ENCODE data around the gene IL23A. TPM values are rescaled to one million over a fixed set of nuclear protein-coding genes. Genes with fewer than 3 reads are reported as not detected.

The IL23A gene
- total RNA-seq, 1 donor from 2014 or later = not detected

DNA sequence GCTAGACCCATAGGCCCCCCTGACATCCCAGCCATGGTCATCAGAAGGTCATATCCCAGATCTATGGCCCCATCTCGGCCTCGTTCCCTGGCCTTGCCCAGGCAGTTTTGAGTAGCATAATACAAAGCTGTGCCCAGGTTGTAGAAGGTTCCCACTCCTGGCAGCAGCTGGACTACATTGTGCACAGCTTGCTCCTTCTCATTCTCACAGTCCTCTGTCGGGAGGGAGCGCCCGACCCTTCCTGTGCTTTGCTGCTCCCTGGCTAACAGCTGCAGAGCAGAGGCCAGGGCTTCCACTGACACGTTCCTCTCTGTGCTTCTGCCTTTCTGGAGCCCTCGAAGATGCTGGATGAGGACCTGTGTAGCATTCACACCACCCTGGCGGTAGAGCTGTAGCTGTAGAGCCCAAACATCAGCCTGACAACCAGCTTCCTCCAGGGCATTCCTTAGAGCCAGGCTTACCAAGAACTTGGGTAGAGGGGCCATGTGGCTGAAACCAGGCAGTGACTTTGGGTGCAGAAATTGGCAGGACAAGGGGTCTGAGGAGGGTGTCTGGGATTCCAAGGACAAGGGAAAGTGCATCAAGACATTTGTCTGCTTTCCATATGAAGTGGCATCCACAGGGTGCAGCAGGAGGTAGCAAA is 22.9 kb downstream of the IL23A start:
- H3K4me3 ChIP-seq = no peak overlapping the region
- no peak for DNase-seq
- no peaks in the 10 kb centered on the region for H3K36me3 ChIP-seq
- no peaks in the 10 kb centered on the region for H3K27me3 ChIP-seq (ENCODE audit: low read depth)
- TF ChIP-seq, protein P1, sequence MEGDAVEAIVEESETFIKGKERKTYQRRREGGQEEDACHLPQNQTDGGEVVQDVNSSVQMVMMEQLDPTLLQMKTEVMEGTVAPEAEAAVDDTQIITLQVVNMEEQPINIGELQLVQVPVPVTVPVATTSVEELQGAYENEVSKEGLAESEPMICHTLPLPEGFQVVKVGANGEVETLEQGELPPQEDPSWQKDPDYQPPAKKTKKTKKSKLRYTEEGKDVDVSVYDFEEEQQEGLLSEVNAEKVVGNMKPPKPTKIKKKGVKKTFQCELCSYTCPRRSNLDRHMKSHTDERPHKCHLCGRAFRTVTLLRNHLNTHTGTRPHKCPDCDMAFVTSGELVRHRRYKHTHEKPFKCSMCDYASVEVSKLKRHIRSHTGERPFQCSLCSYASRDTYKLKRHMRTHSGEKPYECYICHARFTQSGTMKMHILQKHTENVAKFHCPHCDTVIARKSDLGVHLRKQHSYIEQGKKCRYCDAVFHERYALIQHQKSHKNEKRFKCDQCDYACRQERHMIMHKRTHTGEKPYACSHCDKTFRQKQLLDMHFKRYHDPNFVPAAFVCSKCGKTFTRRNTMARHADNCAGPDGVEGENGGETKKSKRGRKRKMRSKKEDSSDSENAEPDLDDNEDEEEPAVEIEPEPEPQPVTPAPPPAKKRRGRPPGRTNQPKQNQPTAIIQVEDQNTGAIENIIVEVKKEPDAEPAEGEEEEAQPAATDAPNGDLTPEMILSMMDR (IDR thresholded peaks at IDR 0.05; ENCODE audit: borderline replicate concordance) = no peak
- H3K27ac ChIP-seq (replicated peaks) = no peak overlapping the region
- H3K9me3 ChIP-seq (replicated peaks) = no peaks in the 10 kb centered on the region
- intact Hi-C loops (cut with micrococcal nuclease) = loop anchor here (10.0 kb wide), 1 partner anchor 83 kb away; the partner anchor contains the start of gene TIMELESS
- peaks cover 37% of the 10 kb centered on the region for H3K4me1 ChIP-seq

- no peaks in the 10 kb centered on the region for H3K27me3 ChIP-seq (ENCODE audit: low read depth)
- no peaks in the 10 kb centered on the region for H3K36me3 ChIP-seq
- TF ChIP-seq, protein P1 (IDR thresholded peaks at IDR 0.05; ENCODE audit: borderline replicate concordance) = no peak
- no peak for DNase-seq
- no peaks in the 10 kb centered on the region for H3K9me3 ChIP-seq (replicated peaks)
- intact Hi-C loops (cut with micrococcal nuclease) = loop anchor here (10.0 kb wide), 1 partner anchor 82 kb away; the partner anchor contains the start of gene TIMELESS
- peaks cover 33% of the 10 kb centered on the region for H3K4me1 ChIP-seq
- H3K27ac ChIP-seq (replicated peaks) = no peak within 1 kb of the TSS
- no peak within 1 kb of the TSS for H3K4me3 ChIP-seq
These were observed 23.7 kb downstream of the IL23A start, which contains the start of gene APOF for GRCh38 chr12:56362130-56363059. TSS of gene APOF (minus strand) at chr12:56362857. CDS start at chr12:56362745, 112 bp downstream.

DNA sequence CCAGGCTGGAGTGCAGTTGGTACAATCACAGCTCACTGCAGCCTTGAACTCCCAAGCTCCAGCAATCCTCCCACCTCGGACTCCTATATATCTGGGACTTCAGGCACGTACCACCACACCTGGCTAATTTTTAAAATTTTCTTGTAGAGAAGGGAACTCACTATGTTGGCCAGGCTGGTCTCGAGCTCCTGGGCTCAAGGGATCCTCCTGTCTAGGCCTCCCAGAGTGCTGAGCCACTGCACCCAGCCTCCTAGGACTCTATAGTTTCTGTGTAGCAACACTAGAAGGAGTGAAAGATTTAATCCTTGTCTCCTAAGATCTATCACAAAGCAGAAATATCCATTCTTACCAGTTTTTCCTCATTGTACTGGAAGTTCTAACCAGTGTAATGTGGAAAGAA is 28.3 kb downstream of the IL23A start:
- Histone ChIP-seq H3K9me3 (replicated peaks) (no peaks in the 10 kb centered on the region), H3K27me3 (ENCODE audit: low read depth) (no peaks in the 10 kb centered on the region), H3K4me3 (no peak overlapping the region), H3K4me1 (no peaks in the 10 kb centered on the region), H3K36me3 (no peaks in the 10 kb centered on the region), H3K27ac (replicated peaks) (no peak overlapping the region)
- intact Hi-C loops (cut with micrococcal nuclease) = loop anchor here (10.0 kb wide), 1 partner anchor 78 kb away; the partner anchor contains the start of gene TIMELESS
- TF ChIP-seq, protein P1 (IDR thresholded peaks at IDR 0.05; ENCODE audit: borderline replicate concordance) = no peak
- no peak for DNase-seq

DNA sequence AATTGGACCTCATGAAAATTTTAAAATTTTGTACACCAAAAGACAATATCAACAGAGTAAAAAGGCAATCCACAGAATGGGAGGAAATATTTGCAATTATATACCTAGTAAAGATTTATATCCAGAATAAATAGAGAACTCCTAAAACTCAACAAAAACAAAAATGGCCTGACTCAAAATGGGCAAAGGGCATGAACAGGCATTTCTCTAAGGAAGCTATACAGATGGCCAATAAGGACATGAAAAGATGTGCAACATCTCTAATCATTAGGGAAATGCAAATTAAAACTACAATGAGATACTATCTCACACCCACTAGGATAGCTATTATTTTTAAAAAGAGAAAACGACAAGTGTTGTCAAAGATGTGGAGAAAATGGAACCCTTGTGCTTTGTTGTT is 34.8 kb downstream of the IL23A start:
- no peak overlapping the region for H3K4me3 ChIP-seq
- DNase-seq = no peak
- no peaks in the 10 kb centered on the region for H3K4me1 ChIP-seq
- intact Hi-C loops (cut with micrococcal nuclease) = no loop called here
- no peaks in the 10 kb centered on the region for H3K36me3 ChIP-seq
- no peaks in the 10 kb centered on the region for H3K9me3 ChIP-seq (replicated peaks)
- no peaks in the 10 kb centered on the region for H3K27me3 ChIP-seq (ENCODE audit: low read depth)
- TF ChIP-seq, protein P1 (IDR thresholded peaks at IDR 0.05; ENCODE audit: borderline replicate concordance) = no peak
- H3K27ac ChIP-seq (replicated peaks) = no peak overlapping the region

GRCh38 chr12:56374726-56375597 is 36.3 kb downstream of the IL23A start:
- TF ChIP-seq, protein P1 (IDR thresholded peaks at IDR 0.05; ENCODE audit: borderline replicate concordance) = no peak
- Histone ChIP-seq H3K36me3 (no peaks in the 10 kb centered on the region), H3K4me3 (no peak overlapping the region), H3K27ac (replicated peaks) (no peak overlapping the region), H3K9me3 (replicated peaks) (no peaks in the 10 kb centered on the region), H3K27me3 (ENCODE audit: low read depth) (no peaks in the 10 kb centered on the region), H3K4me1 (no peaks in the 10 kb centered on the region)
- intact Hi-C loops (cut with micrococcal nuclease) = no loop called here
- DNase-seq = no peak

Data from left ventricle myocardium inferior (tissue), 1 donor.